ENCODE results near the gene MBD3L3. TPM values are rescaled to one million over a fixed set of nuclear protein-coding genes. Genes with fewer than 3 reads are reported as not detected.

The MBD3L3 gene
- polyA plus RNA-seq, 3 donors = not detected

DNA sequence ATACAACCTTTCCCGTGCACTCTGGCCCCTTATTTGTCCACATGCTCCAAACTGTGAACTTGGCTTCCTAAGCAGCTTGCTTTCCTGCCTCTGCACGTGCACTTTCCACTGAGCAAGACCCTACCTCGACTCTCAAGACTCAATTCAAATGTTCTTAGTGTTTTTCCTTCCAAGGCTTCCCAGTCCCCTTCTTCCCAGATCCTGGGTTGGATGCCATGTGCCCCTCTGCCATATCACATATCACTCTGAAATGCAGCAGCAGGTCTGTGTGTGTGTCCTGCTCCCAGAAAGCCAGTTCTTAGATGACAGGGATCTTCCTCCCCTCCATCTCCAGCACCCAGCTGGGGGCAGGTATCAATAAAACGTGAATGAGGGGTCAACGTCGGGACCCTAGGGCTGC lies 14.1 kb upstream of the MBD3L3 start:
- Histone ChIP-seq H3K9me3 (replicated peaks in 1 of 2; ENCODE audit: control insufficient read depth in 1 of 2, insufficient read depth in 1 of 2, low read length in 2 of 2) (peaks cover 37 to 38% of the 10 kb centered on the region in 2 donors), H3K4me2 (replicated peaks; ENCODE audit: extremely low read depth, low read length, poor library complexity, severe bottlenecking) (no peak overlapping the region), H2AFZ (ENCODE audit: insufficient read depth, low read depth, low read length, poor library complexity, severe bottlenecking) (no peak overlapping the region), H3K27ac (ENCODE audit: low read depth in 1 of 2, low read length in 2 of 2) (no peak overlapping the region), H3K79me2 (ENCODE audit: insufficient read depth, low read length) (peaks cover 27% of the 10 kb centered on the region), H3K4me3 (replicated peaks in 1 of 3; ENCODE audit: low read depth in 2 of 3, low read length in 3 of 3) (no peak overlapping the region), H3K9ac (ENCODE audit: insufficient read depth, low read length, poor library complexity, severe bottlenecking) (no peak overlapping the region), H4K20me1 (ENCODE audit: insufficient read depth, low read length) (no peaks in the 10 kb centered on the region), H3K36me3 (replicated peaks in 1 of 2; ENCODE audit: control insufficient read depth in 1 of 2, insufficient read depth in 2 of 2, low read length in 2 of 2) (peaks cover 58 to 69% of the 10 kb centered on the region in 2 donors), H3K4me1 (ENCODE audit: control insufficient read depth in 1 of 2, insufficient read depth in 2 of 2, low read length in 2 of 2) (peaks cover 7 to 16% of the 10 kb centered on the region in 2 donors), H3K27me3 (ENCODE audit: control insufficient read depth in 2 of 2, insufficient read depth in 2 of 2, low read length in 2 of 2) (no peaks in the 10 kb centered on the region)
- peaks cover 9% of the 10 kb centered on the region for H3K4me1 Mint-ChIP-seq
- intact Hi-C loops (cut with micrococcal nuclease) = no loop called here
- TF ChIP-seq, protein P1, sequence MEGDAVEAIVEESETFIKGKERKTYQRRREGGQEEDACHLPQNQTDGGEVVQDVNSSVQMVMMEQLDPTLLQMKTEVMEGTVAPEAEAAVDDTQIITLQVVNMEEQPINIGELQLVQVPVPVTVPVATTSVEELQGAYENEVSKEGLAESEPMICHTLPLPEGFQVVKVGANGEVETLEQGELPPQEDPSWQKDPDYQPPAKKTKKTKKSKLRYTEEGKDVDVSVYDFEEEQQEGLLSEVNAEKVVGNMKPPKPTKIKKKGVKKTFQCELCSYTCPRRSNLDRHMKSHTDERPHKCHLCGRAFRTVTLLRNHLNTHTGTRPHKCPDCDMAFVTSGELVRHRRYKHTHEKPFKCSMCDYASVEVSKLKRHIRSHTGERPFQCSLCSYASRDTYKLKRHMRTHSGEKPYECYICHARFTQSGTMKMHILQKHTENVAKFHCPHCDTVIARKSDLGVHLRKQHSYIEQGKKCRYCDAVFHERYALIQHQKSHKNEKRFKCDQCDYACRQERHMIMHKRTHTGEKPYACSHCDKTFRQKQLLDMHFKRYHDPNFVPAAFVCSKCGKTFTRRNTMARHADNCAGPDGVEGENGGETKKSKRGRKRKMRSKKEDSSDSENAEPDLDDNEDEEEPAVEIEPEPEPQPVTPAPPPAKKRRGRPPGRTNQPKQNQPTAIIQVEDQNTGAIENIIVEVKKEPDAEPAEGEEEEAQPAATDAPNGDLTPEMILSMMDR (IDR thresholded peaks at IDR 0.05) = no peak
- WGBS (ENCODE audit: insufficient coverage) = 97% methylated on average over 3 of the region's 6 CpGs
- peak overlapping the region in 1 of 7 donors; percentile 46 for H3K27ac Mint-ChIP-seq
- DNase-seq = no peak
- H3K4me3 Mint-ChIP-seq = peak overlapping the region in 1 of 2 donors; percentile 9
- no peaks in the 10 kb centered on the region for H3K27me3 Mint-ChIP-seq (ENCODE audit: low read depth in 3 of 3)
- peaks cover 27 to 45% (median 39%) of the 10 kb centered on the region in 7 donors for H3K9me3 Mint-ChIP-seq
- peaks cover 53 to 71% of the 10 kb centered on the region in 2 donors for H3K36me3 Mint-ChIP-seq

DNA sequence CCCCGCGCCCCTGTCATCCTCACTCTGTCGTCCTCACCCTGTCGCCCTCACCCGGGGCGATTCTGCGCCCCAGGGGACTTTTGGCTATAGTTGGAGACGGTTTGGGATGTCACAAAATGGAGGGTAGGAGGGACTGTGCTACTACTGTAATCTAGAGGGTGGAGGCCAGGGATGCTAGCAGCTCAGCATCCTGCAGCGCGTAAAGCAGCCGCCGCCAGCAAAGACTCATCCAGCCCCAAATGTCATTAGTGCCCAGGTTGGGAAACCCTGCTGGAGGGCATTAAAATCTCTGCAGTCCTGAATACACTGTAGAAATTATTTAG lies 11.4 kb upstream of the MBD3L3 start:
- Histone ChIP-seq H3K27me3 (ENCODE audit: control insufficient read depth in 2 of 2, insufficient read depth in 2 of 2, low read length in 2 of 2) (no peaks in the 10 kb centered on the region), H3K36me3 (replicated peaks in 1 of 2; ENCODE audit: control insufficient read depth in 1 of 2, insufficient read depth in 2 of 2, low read length in 2 of 2) (peaks cover 32 to 43% of the 10 kb centered on the region in 2 donors), H3K4me2 (replicated peaks; ENCODE audit: extremely low read depth, low read length, poor library complexity, severe bottlenecking) (peak overlapping the region; percentile 93), H3K9me3 (replicated peaks in 1 of 2; ENCODE audit: control insufficient read depth in 1 of 2, insufficient read depth in 1 of 2, low read length in 2 of 2) (peaks cover 11% of the 10 kb centered on the region in 2 donors), H3K27ac (ENCODE audit: low read depth in 1 of 2, low read length in 2 of 2) (peak overlapping the region; percentile 90 to 95), H3K4me1 (ENCODE audit: control insufficient read depth in 1 of 2, insufficient read depth in 2 of 2, low read length in 2 of 2) (peaks cover 7 to 16% of the 10 kb centered on the region in 2 donors), H4K20me1 (ENCODE audit: insufficient read depth, low read length) (no peaks in the 10 kb centered on the region), H3K4me3 (replicated peaks in 1 of 3; ENCODE audit: low read depth in 2 of 3, low read length in 3 of 3) (peak overlapping the region; percentile 55 to 100 (median 99)), H3K79me2 (ENCODE audit: insufficient read depth, low read length) (peaks cover 27% of the 10 kb centered on the region), H3K9ac (ENCODE audit: insufficient read depth, low read length, poor library complexity, severe bottlenecking) (peak overlapping the region; percentile 93), H2AFZ (ENCODE audit: insufficient read depth, low read depth, low read length, poor library complexity, severe bottlenecking) (peak overlapping the region; percentile 95)
- H3K9me3 Mint-ChIP-seq = peaks cover 4 to 21% (median 19%) of the 10 kb centered on the region in 7 donors
- TF ChIP-seq, protein P1 (IDR thresholded peaks at IDR 0.05) = no peak
- peaks cover 28 to 44% of the 10 kb centered on the region in 2 donors for H3K36me3 Mint-ChIP-seq
- H3K27ac Mint-ChIP-seq = peak overlapping the region; percentile 91 to 96 (median 94)
- peak overlapping the region; percentile 93 to 97 for H3K4me3 Mint-ChIP-seq
- H3K4me1 Mint-ChIP-seq = peaks cover 11% of the 10 kb centered on the region
- WGBS (ENCODE audit: insufficient coverage) = 0% methylated on average over 5 of the region's 12 CpGs
- H3K27me3 Mint-ChIP-seq (ENCODE audit: low read depth in 3 of 3) = no peaks in the 10 kb centered on the region
- DNase-seq = peak in 1 of 3 donors; percentile 2
- intact Hi-C loops (cut with micrococcal nuclease) = no loop called here
